Measurements from ENCODE around the gene GAS2L1.

Gene GAS2L1

GRCh38 chr22:29327089-29327764, 20.8 kb downstream of the GAS2L1 start:
- Histone ChIP-seq H3K27me3 (no peaks in the 10 kb centered on the region), H3K4me3 (ENCODE audit: low read depth, low read length) (no peak overlapping the region), H3K36me3 (peaks cover 27% of the 10 kb centered on the region), H3K9me3 (no peaks in the 10 kb centered on the region), H3K4me1 (peaks cover 3% of the 10 kb centered on the region)
- no peak for TF ChIP-seq CTCF (IDR thresholded peaks at IDR 0.05; ENCODE audit: low read depth, low read length)
- no peak for DNase-seq

GRCh38 chr22:29328055-29328454, 21.6 kb downstream of the GAS2L1 start:
- TF ChIP-seq CTCF (IDR thresholded peaks at IDR 0.05; ENCODE audit: low read depth, low read length) = no peak
- Histone ChIP-seq H3K27me3 (no peaks in the 10 kb centered on the region), H3K9me3 (no peaks in the 10 kb centered on the region), H3K4me1 (peaks cover 3% of the 10 kb centered on the region), H3K4me3 (ENCODE audit: low read depth, low read length) (no peak overlapping the region), H3K36me3 (peaks cover 32% of the 10 kb centered on the region)
- DNase-seq = no peak

GRCh38 chr22:29328566-29329500, 22.4 kb downstream of the GAS2L1 start:
- Histone ChIP-seq H3K4me3 (ENCODE audit: low read depth, low read length) (no peak overlapping the region), H3K27me3 (no peaks in the 10 kb centered on the region), H3K4me1 (peaks cover 3% of the 10 kb centered on the region), H3K36me3 (peaks cover 35% of the 10 kb centered on the region), H3K9me3 (no peaks in the 10 kb centered on the region)
- TF ChIP-seq CTCF (IDR thresholded peaks at IDR 0.05; ENCODE audit: low read depth, low read length) = no peak
- no peak for DNase-seq

DNA sequence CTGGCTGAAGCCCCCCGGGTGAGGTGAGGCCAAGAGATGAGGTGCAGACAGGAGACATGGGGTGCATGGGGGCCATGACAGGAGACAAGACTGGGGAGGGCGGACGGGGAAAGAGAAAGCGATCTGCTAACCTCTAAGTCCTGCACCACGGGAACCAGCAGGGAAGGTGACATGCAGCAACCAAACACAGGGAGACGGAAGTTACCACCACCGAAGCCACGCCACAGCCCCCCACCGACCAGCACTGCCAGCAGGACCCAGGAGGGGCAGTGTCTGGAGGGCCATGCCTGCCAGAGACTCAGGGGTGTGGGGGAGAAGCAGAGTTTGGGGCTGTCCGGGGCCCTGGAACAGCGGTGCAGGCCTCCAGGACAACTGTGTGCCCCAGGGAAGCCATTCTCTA, 23.1 kb downstream of the GAS2L1 start:
- Histone ChIP-seq H3K9me3 (no peaks in the 10 kb centered on the region), H3K4me1 (peaks cover 3% of the 10 kb centered on the region), H3K27me3 (no peaks in the 10 kb centered on the region), H3K4me3 (ENCODE audit: low read depth, low read length) (no peak overlapping the region), H3K36me3 (peaks cover 37% of the 10 kb centered on the region)
- DNase-seq = no peak
- TF ChIP-seq CTCF (IDR thresholded peaks at IDR 0.05; ENCODE audit: low read depth, low read length) = no peak

GRCh38 chr22:29330291-29330690, 23.8 kb downstream of the GAS2L1 start:
- peaks cover 3% of the 10 kb centered on the region for H3K4me1 ChIP-seq
- TF ChIP-seq CTCF (IDR thresholded peaks at IDR 0.05; ENCODE audit: low read depth, low read length) = no peak
- no peak for DNase-seq
- no peak overlapping the region for H3K4me3 ChIP-seq (ENCODE audit: low read depth, low read length)
- no peaks in the 10 kb centered on the region for H3K27me3 ChIP-seq
- peaks cover 37% of the 10 kb centered on the region for H3K36me3 ChIP-seq
- no peaks in the 10 kb centered on the region for H3K9me3 ChIP-seq

DNA sequence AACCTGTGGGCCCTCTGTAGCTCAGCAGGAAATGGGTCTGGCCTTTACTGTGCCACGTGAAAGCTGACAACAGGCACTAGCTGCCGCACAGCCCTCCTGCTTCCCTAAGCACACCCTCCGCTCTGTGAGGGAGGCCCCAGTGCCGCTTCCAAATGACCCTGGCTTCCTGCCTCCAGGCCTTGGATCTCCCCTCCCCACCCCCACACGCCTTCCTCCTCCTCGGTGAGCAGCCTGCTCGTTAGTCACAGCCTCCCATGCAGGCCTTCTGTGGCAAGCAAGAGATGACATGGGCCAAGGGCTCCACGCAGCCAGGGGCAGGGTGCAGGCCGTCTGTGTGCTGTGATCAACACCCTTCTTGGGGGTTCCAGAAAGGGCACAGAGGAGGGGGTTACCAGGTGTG, 24.3 kb downstream of the GAS2L1 start:
- no peak for TF ChIP-seq CTCF (IDR thresholded peaks at IDR 0.05; ENCODE audit: low read depth, low read length)
- H3K4me3 ChIP-seq (ENCODE audit: low read depth, low read length) = no peak overlapping the region
- no peaks in the 10 kb centered on the region for H3K27me3 ChIP-seq
- DNase-seq = peak; percentile 61
- no peaks in the 10 kb centered on the region for H3K9me3 ChIP-seq
- H3K36me3 ChIP-seq = peaks cover 40% of the 10 kb centered on the region
- H3K4me1 ChIP-seq = peaks cover 3% of the 10 kb centered on the region

Measured in BE2C (cell line).